Bronchial epithelial cell (primary cell): Measurements from ENCODE around the gene GPR137. TPM values are rescaled to one million over a fixed set of nuclear protein-coding genes. Genes with fewer than 3 reads are reported as not detected.
A peak's percentile ranks its signal among the peaks of the same experiment; 100 is the strongest.

Source experiments
- DNase-seq: peaks from one replicate; pipeline ENCODE4 v3.0.0-alpha.2; 2010; ENCODE audit warnings: low read depth
- FAIRE-seq: peaks from 2 replicates; lab custom pipeline; 2011; peaks lifted over from hg19 to GRCh38; lab: Jason Lieb, UNC
- H3K27me3 ChIP-seq: 2 replicates; pipeline ENCODE4 v1.5.1; 2011; ENCODE audit warnings: low read length; ENCODE audit not compliant: control insufficient read depth, insufficient read depth
- H3K36me3 ChIP-seq: 2 replicates; pipeline ENCODE4 v1.5.1; 2011; ENCODE audit warnings: low read length; ENCODE audit not compliant: control insufficient read depth, insufficient read depth
- H3K4me3 ChIP-seq: 2 replicates; pipeline ENCODE4 v1.5.1; 2011; ENCODE audit warnings: mild to moderate bottlenecking, low read depth, low read length, control low read depth
- total RNA-seq: library from RNA; depleted of rRNA; stranded (reverse); fragments of >200 nt; gene quantifications from 2 replicates; pipeline ENCODE4 v1.2.1, GENCODE V29; 2014
- TF ChIP-seq, protein P1 (sequence below): IDR thresholded peaks from 2 replicates; pipeline ENCODE4 v1.5.1; 2011; ENCODE audit warnings: mild to moderate bottlenecking, moderate library complexity, low read length, control low read depth, inconsistent platforms; ENCODE audit not compliant: insufficient read depth, severe bottlenecking

The GPR137 gene
- total RNA-seq, 1 donor from 2014 or later, result 2.9 TPM

DNA sequence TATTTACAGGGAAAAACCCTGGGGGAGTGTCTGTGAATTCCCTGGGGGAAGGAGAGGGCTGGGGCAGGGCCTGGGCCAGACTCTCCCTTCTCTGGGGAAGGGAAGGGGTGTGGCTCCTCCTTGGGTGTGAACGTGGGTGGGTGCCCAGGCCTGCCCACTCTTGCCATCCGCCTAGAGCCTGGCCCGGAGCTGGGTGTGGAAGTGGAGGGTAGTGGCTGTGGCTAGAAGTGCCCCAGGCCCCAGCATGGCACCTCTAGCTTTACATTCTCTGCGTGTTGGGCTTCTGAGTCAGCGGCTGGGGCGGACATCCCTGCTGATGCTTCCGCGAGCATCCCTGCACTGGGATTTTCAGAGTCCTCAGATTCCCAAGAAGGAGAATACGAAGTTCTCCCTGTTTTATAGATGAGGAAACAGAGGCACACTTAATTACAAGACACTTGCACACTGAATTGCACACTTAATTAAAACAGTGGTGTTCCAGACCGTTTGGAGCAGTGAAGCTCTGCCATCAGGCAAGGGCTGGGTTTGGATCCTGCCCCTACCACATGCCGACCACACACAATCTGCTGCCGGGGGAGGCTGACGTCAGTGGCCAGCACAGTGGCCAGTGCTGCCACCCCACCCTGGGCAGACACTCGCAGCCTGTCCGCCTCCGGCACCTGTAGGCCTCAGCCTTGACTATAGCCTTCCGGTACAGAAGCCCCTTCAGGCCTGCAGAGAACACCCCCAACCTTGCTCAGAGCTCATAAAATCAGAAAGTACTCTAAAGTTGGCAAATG, 8.8 kb upstream of the GPR137 start:
- TF ChIP-seq, protein P1, sequence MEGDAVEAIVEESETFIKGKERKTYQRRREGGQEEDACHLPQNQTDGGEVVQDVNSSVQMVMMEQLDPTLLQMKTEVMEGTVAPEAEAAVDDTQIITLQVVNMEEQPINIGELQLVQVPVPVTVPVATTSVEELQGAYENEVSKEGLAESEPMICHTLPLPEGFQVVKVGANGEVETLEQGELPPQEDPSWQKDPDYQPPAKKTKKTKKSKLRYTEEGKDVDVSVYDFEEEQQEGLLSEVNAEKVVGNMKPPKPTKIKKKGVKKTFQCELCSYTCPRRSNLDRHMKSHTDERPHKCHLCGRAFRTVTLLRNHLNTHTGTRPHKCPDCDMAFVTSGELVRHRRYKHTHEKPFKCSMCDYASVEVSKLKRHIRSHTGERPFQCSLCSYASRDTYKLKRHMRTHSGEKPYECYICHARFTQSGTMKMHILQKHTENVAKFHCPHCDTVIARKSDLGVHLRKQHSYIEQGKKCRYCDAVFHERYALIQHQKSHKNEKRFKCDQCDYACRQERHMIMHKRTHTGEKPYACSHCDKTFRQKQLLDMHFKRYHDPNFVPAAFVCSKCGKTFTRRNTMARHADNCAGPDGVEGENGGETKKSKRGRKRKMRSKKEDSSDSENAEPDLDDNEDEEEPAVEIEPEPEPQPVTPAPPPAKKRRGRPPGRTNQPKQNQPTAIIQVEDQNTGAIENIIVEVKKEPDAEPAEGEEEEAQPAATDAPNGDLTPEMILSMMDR, result no peak
- peaks cover 10% of the 10 kb centered on the region for H3K36me3 ChIP-seq
- no peak overlapping the region for H3K4me3 ChIP-seq
- FAIRE-seq (no peak), DNase-seq (peak; percentile 88)
- H3K27me3 ChIP-seq, result no peaks in the 10 kb centered on the region

DNA sequence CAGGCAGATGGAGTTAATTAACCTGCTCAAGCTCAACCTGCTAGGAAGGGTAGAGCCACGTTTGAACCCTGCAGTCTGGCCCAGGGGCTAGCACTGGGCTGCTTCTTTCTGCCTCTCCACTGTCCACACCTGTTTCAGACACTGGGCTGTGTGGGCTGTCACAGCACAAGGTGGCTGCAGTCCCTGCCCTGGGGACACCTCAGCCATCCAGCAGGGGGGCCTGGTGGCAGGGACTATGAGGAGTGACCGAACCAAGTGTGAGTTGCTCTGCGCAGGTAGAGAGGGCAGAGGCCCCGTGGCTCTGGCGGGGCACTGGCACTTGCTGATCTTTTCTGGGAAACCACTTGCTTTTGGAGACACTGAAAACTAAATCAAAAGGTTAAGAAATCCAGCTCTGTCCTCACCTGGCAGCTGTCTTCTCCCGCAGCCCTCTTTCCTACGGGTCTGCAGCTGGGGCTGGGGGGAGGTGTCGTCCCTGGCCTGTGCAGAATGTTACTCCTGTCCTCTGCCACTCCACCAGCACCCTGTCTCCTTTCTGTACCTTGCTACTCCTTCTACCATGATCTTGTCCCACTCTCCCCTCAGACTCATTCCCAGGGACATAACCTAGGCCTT, 7.0 kb upstream of the GPR137 start:
- FAIRE-seq, result no peak

DNA sequence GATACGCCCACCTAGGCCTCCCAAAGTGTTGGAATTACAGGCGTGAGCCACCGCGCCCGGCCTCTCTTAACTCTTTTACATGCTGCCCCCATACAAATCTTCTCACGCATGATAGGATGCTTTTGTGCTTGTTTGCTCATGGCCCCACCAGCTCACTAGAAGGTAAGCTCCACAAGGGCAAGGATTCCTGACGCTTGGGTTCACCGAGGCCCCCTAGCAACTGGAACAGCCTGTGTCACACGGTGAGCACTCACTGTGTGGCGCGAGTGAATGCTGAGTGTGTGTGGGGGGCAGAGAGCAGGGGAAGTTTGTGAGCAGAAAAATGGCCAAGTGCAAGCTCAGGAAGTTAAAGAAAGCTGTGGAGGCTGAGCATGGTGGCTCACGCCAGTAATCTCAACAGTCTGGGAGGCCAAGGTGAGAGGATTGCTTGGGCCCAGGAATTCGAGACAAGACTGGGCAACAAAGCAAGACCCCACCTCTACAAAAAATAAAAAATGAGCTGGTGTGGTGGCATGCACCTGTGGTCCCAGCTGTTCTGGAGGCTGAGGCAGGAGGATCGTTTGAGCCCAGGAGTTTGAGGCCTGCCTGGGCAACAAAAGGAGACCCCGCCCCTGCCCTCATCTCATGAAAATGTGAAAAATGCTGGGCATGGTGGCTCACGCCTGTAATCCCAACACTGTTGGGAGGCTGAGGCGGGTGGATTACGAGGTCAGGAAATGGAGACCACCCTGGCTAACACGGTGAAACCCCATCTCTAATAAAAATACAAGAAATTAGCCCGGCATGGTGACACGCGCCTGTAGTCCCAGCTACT, 3.5 kb upstream of the GPR137 start:
- H3K4me3 ChIP-seq, result no peak overlapping the region
- TF ChIP-seq, protein P1, result no peak
- FAIRE-seq (peak; percentile 50), DNase-seq (no peak)
- peaks cover 9% of the 10 kb centered on the region for H3K36me3 ChIP-seq
- no peaks in the 10 kb centered on the region for H3K27me3 ChIP-seq

More for the DNA sequence above, 7.0 kb upstream of the GPR137 start:
- no peak for DNase-seq
- Histone ChIP-seq H3K4me3 (no peak overlapping the region), H3K27me3 (no peaks in the 10 kb centered on the region), H3K36me3 (peaks cover 16% of the 10 kb centered on the region)
- TF ChIP-seq, protein P1, result no peak

DNA sequence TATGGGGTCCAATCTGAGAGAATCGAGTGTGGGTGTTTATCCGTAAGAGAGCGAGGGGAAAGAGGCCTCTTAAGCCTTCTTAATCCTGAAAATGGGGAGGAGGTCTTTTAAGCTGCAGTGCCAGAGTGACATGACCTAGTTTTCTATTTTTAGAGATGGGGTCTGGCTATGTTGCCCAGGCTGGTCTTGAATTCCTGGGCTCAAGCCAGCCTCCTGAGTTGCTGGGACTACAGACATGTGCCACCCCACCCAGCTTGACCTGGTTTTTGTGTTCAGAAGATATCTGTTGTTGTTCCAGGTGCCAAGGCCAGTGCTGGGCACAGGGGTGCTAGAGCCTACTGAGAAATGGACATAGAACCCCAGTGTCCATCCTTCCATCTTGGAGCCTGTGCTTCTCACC, 2.6 kb upstream of the GPR137 start:
- peaks cover 9% of the 10 kb centered on the region for H3K36me3 ChIP-seq
- DNase-seq, result no peak
- no peak overlapping the region for H3K4me3 ChIP-seq
- no peaks in the 10 kb centered on the region for H3K27me3 ChIP-seq
- TF ChIP-seq, protein P1, result no peak
- no peak for FAIRE-seq

DNA sequence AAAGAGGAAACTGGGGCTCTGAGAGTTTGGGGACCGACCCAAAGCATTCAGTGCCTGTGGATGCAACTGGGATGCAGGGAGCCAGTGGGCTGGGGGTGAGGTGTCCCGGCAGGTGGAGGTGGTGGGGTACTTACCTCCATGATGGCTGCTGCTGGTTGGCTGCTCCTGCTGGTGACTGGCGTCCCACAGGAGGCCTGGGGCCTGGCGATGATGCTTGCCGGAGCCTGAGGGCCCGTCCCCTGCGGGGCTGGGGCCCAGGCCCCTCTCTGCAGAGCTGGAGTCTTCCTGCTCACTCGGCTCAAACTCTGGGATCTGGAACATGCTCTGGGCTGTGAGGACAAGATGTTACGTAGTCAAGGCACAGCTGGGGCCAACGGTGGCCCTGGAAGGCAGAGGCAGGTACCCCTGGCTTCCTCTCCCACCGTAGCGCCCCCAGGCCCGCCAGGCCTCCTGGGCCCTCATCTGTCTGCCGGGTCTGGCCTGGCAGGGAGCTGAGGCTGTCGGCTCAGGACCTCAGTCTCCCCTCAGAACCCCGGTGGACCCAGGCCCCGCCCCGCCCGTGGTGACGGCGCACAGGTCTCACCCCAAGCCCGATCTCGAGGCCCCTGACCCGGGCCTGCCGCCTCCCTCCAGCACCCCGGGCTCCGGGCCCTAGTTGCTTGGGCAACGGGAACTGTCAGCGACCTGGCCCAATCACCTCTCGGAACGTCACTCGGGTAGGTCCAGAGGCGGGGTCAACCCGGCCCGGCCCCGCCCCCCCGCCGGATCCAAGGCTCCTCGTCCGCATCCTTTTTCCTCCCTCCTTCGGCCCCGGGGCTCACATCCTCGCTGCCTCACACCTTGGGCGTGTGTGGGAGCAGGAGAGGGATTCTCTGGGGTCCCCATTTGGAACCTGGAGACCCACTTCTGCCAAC, 1.3 kb upstream of the GPR137 start, which contains the start of gene BAD:
BAD (minus strand) TSS at position 618 of the 914 bp plus-strand sequence; CDS start at position 321, 297 bp downstream.
- Histone ChIP-seq H3K36me3 (peaks cover 6% of the 10 kb centered on the region), H3K27me3 (no peaks in the 10 kb centered on the region), H3K4me3 (peak within 1 kb of the TSS; percentile 72)
- TF ChIP-seq, protein P1, result no peak
- DNase-seq (peak; percentile 76), FAIRE-seq (peak; percentile 40)
